Fibroblast of mammary gland (primary cell): ENCODE measurements around the gene SV2C.

ENCODE experiments used
- DNase-seq: peaks from one replicate; pipeline ENCODE4 v3.0.0-alpha.2; 2010; ENCODE audit warnings: low read depth
- H3K4me3 ChIP-seq: 2 replicates; pipeline ENCODE4 v1.5.1; 2011; ENCODE audit warnings: low read depth, mild to moderate bottlenecking, low read length, moderate library complexity; ENCODE audit not compliant: control insufficient read depth
- TF ChIP-seq, protein P1 (sequence below): conservative IDR thresholded peaks from 2 replicates; pipeline ENCODE4 v1.5.1; 2011; ENCODE audit warnings: low read depth, low read length, inconsistent platforms; ENCODE audit not compliant: control insufficient read depth, insufficient read depth

SV2C gene

DNA sequence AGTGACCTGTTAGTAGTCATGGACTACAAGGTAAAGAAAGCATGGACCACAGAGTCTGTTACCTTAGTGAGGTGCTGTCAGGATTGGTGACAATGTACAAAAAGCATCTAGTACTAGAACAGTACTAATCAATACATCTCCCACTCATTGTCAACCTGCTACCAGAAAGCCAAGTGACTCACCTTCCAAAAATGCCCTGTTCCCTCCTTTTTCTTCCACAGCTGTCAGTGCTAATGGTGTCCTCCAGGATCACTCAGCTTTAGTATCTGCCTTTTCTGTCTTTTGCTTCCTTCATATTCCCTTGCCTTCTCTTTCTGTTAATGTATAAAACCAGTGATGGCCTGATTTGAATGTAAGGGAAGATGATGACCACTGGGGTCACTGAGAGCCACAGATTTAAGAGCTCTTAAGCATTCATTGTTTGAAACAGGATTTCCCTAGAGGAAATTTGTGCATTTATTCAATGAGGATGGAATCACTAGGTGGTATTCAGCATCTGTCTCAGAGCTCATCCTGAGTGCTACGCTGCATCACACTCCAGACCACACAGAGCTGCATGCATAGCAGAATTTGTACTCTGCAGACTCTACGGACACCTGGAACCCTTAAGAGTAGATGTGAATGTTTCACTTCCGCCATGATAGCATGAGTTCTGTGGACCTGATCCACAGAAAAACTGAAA, 71.0 kb downstream of the SV2C start:
- TF ChIP-seq, protein P1, sequence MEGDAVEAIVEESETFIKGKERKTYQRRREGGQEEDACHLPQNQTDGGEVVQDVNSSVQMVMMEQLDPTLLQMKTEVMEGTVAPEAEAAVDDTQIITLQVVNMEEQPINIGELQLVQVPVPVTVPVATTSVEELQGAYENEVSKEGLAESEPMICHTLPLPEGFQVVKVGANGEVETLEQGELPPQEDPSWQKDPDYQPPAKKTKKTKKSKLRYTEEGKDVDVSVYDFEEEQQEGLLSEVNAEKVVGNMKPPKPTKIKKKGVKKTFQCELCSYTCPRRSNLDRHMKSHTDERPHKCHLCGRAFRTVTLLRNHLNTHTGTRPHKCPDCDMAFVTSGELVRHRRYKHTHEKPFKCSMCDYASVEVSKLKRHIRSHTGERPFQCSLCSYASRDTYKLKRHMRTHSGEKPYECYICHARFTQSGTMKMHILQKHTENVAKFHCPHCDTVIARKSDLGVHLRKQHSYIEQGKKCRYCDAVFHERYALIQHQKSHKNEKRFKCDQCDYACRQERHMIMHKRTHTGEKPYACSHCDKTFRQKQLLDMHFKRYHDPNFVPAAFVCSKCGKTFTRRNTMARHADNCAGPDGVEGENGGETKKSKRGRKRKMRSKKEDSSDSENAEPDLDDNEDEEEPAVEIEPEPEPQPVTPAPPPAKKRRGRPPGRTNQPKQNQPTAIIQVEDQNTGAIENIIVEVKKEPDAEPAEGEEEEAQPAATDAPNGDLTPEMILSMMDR: no peak
- no peak overlapping the region for H3K4me3 ChIP-seq
- DNase-seq: no peak

DNA sequence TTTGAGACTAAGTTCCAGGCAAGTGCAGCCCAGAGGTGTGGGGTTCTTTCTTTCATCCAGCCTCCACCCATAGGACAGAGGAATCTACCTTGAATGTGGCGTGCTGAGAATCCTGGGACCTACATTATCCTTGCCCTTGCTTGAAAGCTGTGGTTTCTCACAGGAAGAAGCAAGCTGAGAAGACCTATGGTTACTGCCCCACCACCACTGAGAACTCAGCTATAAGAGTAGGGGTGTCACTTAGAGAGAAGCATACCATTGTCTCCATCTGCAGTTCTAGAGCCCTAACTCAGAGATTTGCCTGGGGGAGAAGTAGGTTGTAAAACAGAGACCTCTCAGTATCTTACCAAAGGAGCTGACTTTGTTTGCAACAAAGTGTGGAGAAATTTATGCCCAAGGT, 72.4 kb downstream of the SV2C start:
- no peak for DNase-seq
- TF ChIP-seq, protein P1: no peak
- H3K4me3 ChIP-seq: no peak overlapping the region

DNA sequence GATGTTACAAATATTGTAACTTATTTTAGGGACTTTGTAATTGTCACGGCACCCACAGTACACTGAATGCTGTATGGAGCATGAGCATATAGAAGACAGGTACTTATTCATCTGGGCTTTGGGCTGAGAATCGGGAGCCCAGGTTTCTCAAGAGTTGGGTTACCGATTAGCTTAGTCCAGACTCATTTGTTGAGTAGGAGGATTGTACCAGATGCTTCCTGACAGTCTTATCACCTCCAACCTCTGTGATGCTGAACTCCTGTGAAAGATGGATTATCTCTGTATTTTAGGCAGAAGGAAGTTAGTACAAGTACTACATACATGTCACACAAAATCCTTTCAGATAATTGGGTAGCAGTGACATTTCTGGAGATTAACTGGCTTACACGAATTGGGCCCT, 79.2 kb downstream of the SV2C start:
- DNase-seq: no peak
- H3K4me3 ChIP-seq: no peak overlapping the region
- TF ChIP-seq, protein P1: no peak

- DNase-seq: no peak
- TF ChIP-seq, protein P1: no peak
- H3K4me3 ChIP-seq: no peak overlapping the region
These were observed 80.0 kb downstream of the SV2C start for GRCh38 chr5:76163111-76163628.

DNA sequence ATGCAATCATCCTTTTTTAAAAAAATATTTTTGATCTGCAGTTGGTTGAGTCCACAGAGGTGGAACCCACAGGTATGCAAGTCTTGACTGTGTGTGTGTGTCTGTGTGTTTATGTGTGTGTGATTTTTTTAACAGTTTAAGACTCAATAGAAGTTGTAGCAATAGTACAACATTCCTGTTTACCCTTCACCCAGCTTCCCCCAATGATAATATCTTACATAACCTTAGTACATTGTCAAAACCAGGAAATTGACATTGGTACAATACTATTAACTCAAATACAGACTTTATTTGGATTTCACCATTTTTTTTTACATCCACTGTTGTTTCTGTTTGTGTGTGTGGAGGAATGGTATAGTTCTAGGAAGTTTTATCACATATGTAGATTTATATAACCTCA, 81.8 kb downstream of the SV2C start:
- TF ChIP-seq, protein P1: no peak

DNA sequence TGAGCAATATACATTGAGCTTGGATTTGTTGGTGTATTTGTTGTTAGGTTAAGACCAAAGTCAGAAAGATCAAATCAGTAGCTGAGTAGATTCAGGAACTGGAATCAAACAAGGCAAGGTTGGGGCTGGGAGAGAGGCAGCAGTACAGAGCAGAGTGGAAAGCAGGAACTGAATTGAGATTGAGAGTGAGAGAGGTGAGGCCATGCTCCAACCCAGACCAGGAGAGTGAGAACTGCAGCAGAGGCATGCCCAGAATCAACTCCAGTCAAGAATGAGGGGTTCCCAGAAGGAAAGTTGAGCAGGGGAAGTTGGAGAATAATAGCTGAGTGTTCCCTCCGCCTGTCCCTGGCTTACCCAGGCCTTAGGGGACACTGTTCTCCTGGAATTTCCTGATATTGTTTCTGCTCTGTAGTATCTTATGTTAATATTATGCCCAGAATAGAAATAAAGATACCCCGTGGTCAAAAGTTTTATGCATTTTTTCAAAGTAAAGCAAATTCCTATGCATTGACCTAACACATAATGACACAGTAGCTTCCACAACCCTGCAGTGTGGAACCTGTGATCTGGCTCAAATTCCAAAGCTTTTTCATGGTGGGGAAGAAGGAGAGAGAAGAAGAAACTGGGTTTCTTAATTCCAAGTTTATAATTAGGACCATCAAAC, 82.7 kb downstream of the SV2C start:
- DNase-seq: no peak
- no peak overlapping the region for H3K4me3 ChIP-seq
- TF ChIP-seq, protein P1: no peak

More for the DNA sequence above, 81.8 kb downstream of the SV2C start:
- no peak for DNase-seq
- H3K4me3 ChIP-seq: no peak overlapping the region
